ENCODE measurements around the gene ARHGAP30. TPM values are rescaled to one million over a fixed set of nuclear protein-coding genes. Genes with fewer than 3 reads are reported as not detected.
"Not testable (repeated sequence)": the region's sequence is repeated elsewhere in the genome, so short reads cannot be mapped to it uniquely, and the experiment has no call there.

ARHGAP30 gene
- polyA plus RNA-seq, 1 donor (not counting 4 experiments of a cell fraction or from before 2014, with no cell fraction given), result 0.16 TPM

GRCh38 chr1:161020509-161021164 lies 49.1 kb downstream of the ARHGAP30 start, which contains the start of gene F11R:
TSS of gene F11R (minus strand) at chr1:161021152. CDS start at chr1:161021073, 79 bp downstream.
- Histone ChIP-seq H3K4me2 (ENCODE audit: control insufficient read depth, extremely low read depth, insufficient read depth, low read depth, low read length) (peak within 1 kb of the TSS; percentile 88), H3K27ac (ENCODE audit: control insufficient read depth, insufficient read depth, low read length) (peak within 1 kb of the TSS; percentile 95), H3K36me3 (ENCODE audit: control insufficient read depth in 2 of 2, extremely low read depth in 1 of 2, insufficient read depth in 2 of 2, low read length in 2 of 2) (peaks cover 1 to 9% of the 10 kb centered on the region in 2 experiments), H3K27me3 (ENCODE audit: control insufficient read depth, extremely low read depth, insufficient read depth, low read length) (no peaks in the 10 kb centered on the region), H3K4me1 (ENCODE audit: control insufficient read depth, extremely low read depth, insufficient read depth, low read length) (peaks cover 41% of the 10 kb centered on the region), H3K9me1 (ENCODE audit: control insufficient read depth, extremely low read depth, insufficient read depth, low read length) (no peaks in the 10 kb centered on the region), H2AFZ (ENCODE audit: control insufficient read depth, low read length) (peak within 1 kb of the TSS; percentile 65), H3K9me3 (ENCODE audit: control insufficient read depth, low read depth, low read length) (no peaks in the 10 kb centered on the region), H3K79me2 (ENCODE audit: control insufficient read depth, insufficient read depth, low read length) (peaks cover 41% of the 10 kb centered on the region), H3K9ac (ENCODE audit: control insufficient read depth, extremely low read depth, insufficient read depth, low read length) (peak within 1 kb of the TSS; percentile 100), H3K4me3 (ENCODE audit: control insufficient read depth in 2 of 3, extremely low read depth in 1 of 3, insufficient read depth in 2 of 3, low read depth in 1 of 3, low read length in 3 of 3) (peak within 1 kb of the TSS; percentile 77 to 98 (median 86)), H4K20me1 (ENCODE audit: control insufficient read depth, extremely low read depth, insufficient read depth, low read length) (no peaks in the 10 kb centered on the region)
- dilution Hi-C loops (cut with MboI; ENCODE audit: extremely low pct_ligation_motif_present, low sequenced_read_pairs), result no loop called here
- DNase-seq (ENCODE audit: low read depth, low spot score) (peak; percentile 86), FAIRE-seq (no peak)
- peak in 2 of 3 experiments; percentile 12 to 20 for TF ChIP-seq CTCF (optimal IDR thresholded peaks at IDR 0.05 in 1 of 3, IDR thresholded peaks at IDR 0.05 in 1 of 3, conservative IDR thresholded peaks at IDR 0.05 in 1 of 3; ENCODE audit: extremely low read depth in 1 of 3, insufficient read depth in 2 of 3, low read length in 3 of 3)
- no peak for TF ChIP-seq EZH2 (IDR thresholded peaks at IDR 0.05; ENCODE audit: low read length)

- peak; percentile 93 for FAIRE-seq
- no peak for TF ChIP-seq CTCF (optimal IDR thresholded peaks at IDR 0.05 in 1 of 3, IDR thresholded peaks at IDR 0.05 in 1 of 3, conservative IDR thresholded peaks at IDR 0.05 in 1 of 3; ENCODE audit: extremely low read depth in 1 of 3, insufficient read depth in 2 of 3, low read length in 3 of 3)
- no peak for TF ChIP-seq EZH2 (IDR thresholded peaks at IDR 0.05; ENCODE audit: low read length)
- peaks cover 47% of the 10 kb centered on the region for H3K79me2 ChIP-seq (ENCODE audit: control insufficient read depth, insufficient read depth, low read length)
Measured at GRCh38 chr1:161019751-161020495, 49.8 kb downstream of the ARHGAP30 start.

GRCh38 chr1:161019111-161019660 lies 50.5 kb downstream of the ARHGAP30 start:
- H3K9me1 ChIP-seq (ENCODE audit: control insufficient read depth, extremely low read depth, insufficient read depth, low read length); H3K9me3 ChIP-seq (ENCODE audit: control insufficient read depth, low read depth, low read length); H3K27me3 ChIP-seq (ENCODE audit: control insufficient read depth, extremely low read depth, insufficient read depth, low read length); FAIRE-seq; H2AFZ ChIP-seq (ENCODE audit: control insufficient read depth, low read length); H3K36me3 ChIP-seq (ENCODE audit: control insufficient read depth in 2 of 2, extremely low read depth in 1 of 2, insufficient read depth in 2 of 2, low read length in 2 of 2); dilution Hi-C loops (cut with MboI; ENCODE audit: extremely low pct_ligation_motif_present, low sequenced_read_pairs); H4K20me1 ChIP-seq (ENCODE audit: control insufficient read depth, extremely low read depth, insufficient read depth, low read length); DNase-seq (ENCODE audit: low read depth, low spot score): not testable (repeated sequence)
- peak overlapping the region; percentile 100 for H3K9ac ChIP-seq (ENCODE audit: control insufficient read depth, extremely low read depth, insufficient read depth, low read length)
- H3K79me2 ChIP-seq (ENCODE audit: control insufficient read depth, insufficient read depth, low read length), result peaks cover 51% of the 10 kb centered on the region
- H3K4me2 ChIP-seq (ENCODE audit: control insufficient read depth, extremely low read depth, insufficient read depth, low read depth, low read length), result peak overlapping the region; percentile 60
- H3K4me1 ChIP-seq (ENCODE audit: control insufficient read depth, extremely low read depth, insufficient read depth, low read length), result peaks cover 45% of the 10 kb centered on the region
- peak overlapping the region; percentile 77 to 98 (median 86) for H3K4me3 ChIP-seq (ENCODE audit: control insufficient read depth in 2 of 3, extremely low read depth in 1 of 3, insufficient read depth in 2 of 3, low read depth in 1 of 3, low read length in 3 of 3)
- peak overlapping the region; percentile 95 for H3K27ac ChIP-seq (ENCODE audit: control insufficient read depth, insufficient read depth, low read length)

More at GRCh38 chr1:161019751-161020495, 49.8 kb downstream of the ARHGAP30 start:
- H3K27me3 ChIP-seq (ENCODE audit: control insufficient read depth, extremely low read depth, insufficient read depth, low read length), result no peaks in the 10 kb centered on the region
- peak overlapping the region; percentile 77 to 98 (median 86) for H3K4me3 ChIP-seq (ENCODE audit: control insufficient read depth in 2 of 3, extremely low read depth in 1 of 3, insufficient read depth in 2 of 3, low read depth in 1 of 3, low read length in 3 of 3)
- peak overlapping the region; percentile 60 for H3K4me2 ChIP-seq (ENCODE audit: control insufficient read depth, extremely low read depth, insufficient read depth, low read depth, low read length)
- no peaks in the 10 kb centered on the region for H3K9me1 ChIP-seq (ENCODE audit: control insufficient read depth, extremely low read depth, insufficient read depth, low read length)
- no peak for DNase-seq (ENCODE audit: low read depth, low spot score)
- peak overlapping the region; percentile 95 for H3K27ac ChIP-seq (ENCODE audit: control insufficient read depth, insufficient read depth, low read length)
- peaks cover 1 to 9% of the 10 kb centered on the region in 2 experiments for H3K36me3 ChIP-seq (ENCODE audit: control insufficient read depth in 2 of 2, extremely low read depth in 1 of 2, insufficient read depth in 2 of 2, low read length in 2 of 2)
- H3K9me3 ChIP-seq (ENCODE audit: control insufficient read depth, low read depth, low read length), result no peaks in the 10 kb centered on the region
- no peaks in the 10 kb centered on the region for H4K20me1 ChIP-seq (ENCODE audit: control insufficient read depth, extremely low read depth, insufficient read depth, low read length)
- no peak overlapping the region for H2AFZ ChIP-seq (ENCODE audit: control insufficient read depth, low read length)
- peaks cover 41% of the 10 kb centered on the region for H3K4me1 ChIP-seq (ENCODE audit: control insufficient read depth, extremely low read depth, insufficient read depth, low read length)
- dilution Hi-C loops (cut with MboI; ENCODE audit: extremely low pct_ligation_motif_present, low sequenced_read_pairs), result no loop called here
- peak overlapping the region; percentile 100 for H3K9ac ChIP-seq (ENCODE audit: control insufficient read depth, extremely low read depth, insufficient read depth, low read length)

All from keratinocyte (primary cell).